SK-N-SH (cell line): ENCODE measurements around the gene MMAB. TPM values are rescaled to one million over a fixed set of nuclear protein-coding genes. Genes with fewer than 3 reads are reported as not detected.

Source experiments
- CTCF ChIA-PET: fragments of 300-600, 350-600 bp; formaldehyde crosslinking; extraction: SDS; loops from one replicate; lab custom pipeline; 2021; lab: Yijun Ruan, JAX
- POLR2A ChIA-PET: fragments of 350-600 bp; sonication (Branson Sonifier 250); formaldehyde crosslinking; extraction: SDS; loops from one replicate; lab custom pipeline; 2020; ENCODE audit warnings: antibody characterized with exemption, inconsistent platforms; lab: Yijun Ruan, JAX
- DNase-seq: peaks from one replicate; pipeline ENCODE4 v3.0.0; 2012
- H2AFZ ChIP-seq: fragments of 200-600 bp; sonication (generic); 2 replicates; pipeline ENCODE4 v1.8.1; 2016; ENCODE audit warnings: antibody characterized with exemption, mild to moderate bottlenecking, low read depth
- H3F3A ChIP-seq: fragments of 200-600 bp; sonication (generic); replicated peaks from 2 replicates; pipeline ENCODE3; 2016; ENCODE audit warnings: antibody characterized with exemption, mild to moderate bottlenecking; ENCODE audit not compliant: insufficient read depth
- H3K27ac ChIP-seq, 2 experiments: fragments of 200-500 bp in 1 of 2; fragments of 200-600 bp in 1 of 2; sonication (Bioruptor generic) in 1 of 2; sonication (generic), shearing (Covaris generic) in 1 of 2; 2 replicates each; pipeline versions ENCODE4 v1.5.1 to v1.6.1; 2014 to 2016; ENCODE audit warnings: low read depth in 2 of 2, inconsistent platforms in 1 of 2, low read length in 1 of 2, mild to moderate bottlenecking in 1 of 2, mixed read lengths in 1 of 2
- H3K27me3 ChIP-seq: fragments of 200-600 bp; sonication (generic), shearing (Covaris generic); 2 replicates; pipeline ENCODE4 v1.6.1; 2016; ENCODE audit warnings: mixed run types; ENCODE audit not compliant: insufficient read depth
- H3K36me3 ChIP-seq, 2 experiments: fragments of 200-500 bp in 1 of 2; fragments of 200-600 bp in 1 of 2; sonication (Bioruptor generic) in 1 of 2; sonication (generic) in 1 of 2; replicated peaks in 1 of 2; 2 replicates each; pipeline versions ENCODE3 to v1.5.1; 2014 to 2016; ENCODE audit warnings: low read length in 1 of 2, mild to moderate bottlenecking in 1 of 2; ENCODE audit not compliant: insufficient read depth in 2 of 2, control insufficient read depth in 1 of 2
- H3K4me1 ChIP-seq, 2 experiments: fragments of 200-500 bp in 1 of 2; fragments of 200-600 bp in 1 of 2; sonication (Bioruptor generic) in 1 of 2; sonication (generic), shearing (Covaris generic) in 1 of 2; 2 replicates each; pipeline versions ENCODE4 v1.5.1 to v1.6.1; 2014 to 2016; ENCODE audit warnings: low read depth in 1 of 2, low read length in 1 of 2, mixed run types in 1 of 2; ENCODE audit not compliant: insufficient read depth in 2 of 2, control insufficient read depth in 1 of 2
- H3K4me2 ChIP-seq: fragments of 200-600 bp; sonication (generic), shearing (Covaris generic); 2 replicates; pipeline ENCODE4 v1.6.1; 2017; ENCODE audit warnings: mixed run types
- H3K4me3 ChIP-seq, 2 experiments: fragments of 200-500 bp in 1 of 2; fragments of 200-600 bp in 1 of 2; sonication (Bioruptor generic) in 1 of 2; sonication (generic), shearing (Covaris generic) in 1 of 2; 2 replicates each; pipeline versions ENCODE4 v1.5.1 to v1.8.1; 2014 to 2016; ENCODE audit warnings: low read depth in 2 of 2, inconsistent platforms in 1 of 2, low read length in 1 of 2, mild to moderate bottlenecking in 1 of 2, mixed read lengths in 1 of 2, moderate library complexity in 1 of 2
- H3K79me2 ChIP-seq: fragments of 200-600 bp; sonication (generic); 2 replicates; pipeline ENCODE4 v1.8.1; 2017; ENCODE audit warnings: mild to moderate bottlenecking; ENCODE audit not compliant: insufficient read depth
- H3K9ac ChIP-seq: fragments of 200-600 bp; sonication (generic); 2 replicates; pipeline ENCODE4 v1.6.1; 2017; ENCODE audit warnings: mixed run types
- H3K9me2 ChIP-seq: fragments of 200-600 bp; sonication (generic); 2 replicates; pipeline ENCODE4 v1.6.1; 2017; ENCODE audit warnings: mixed run types
- H3K9me3 ChIP-seq: fragments of 200-600 bp; sonication (generic); 2 replicates; pipeline ENCODE4 v1.6.1; 2017; ENCODE audit warnings: mixed run types, mild to moderate bottlenecking, moderate library complexity
- H4K20me1 ChIP-seq: fragments of 200-600 bp; sonication (generic); 2 replicates; pipeline ENCODE4 v1.6.1; 2017; ENCODE audit warnings: mild to moderate bottlenecking, mixed run types; ENCODE audit not compliant: insufficient read depth
- CTCF ChIP-seq: fragments of 200-600 bp; sonication (generic); IDR thresholded peaks from 2 replicates; pipeline ENCODE4 v1.6.1; 2017; ENCODE audit warnings: antibody characterized with exemption, mild to moderate bottlenecking, moderate library complexity
- EP300 ChIP-seq, 2 experiments: IDR thresholded peaks; 2 replicates each; pipeline versions ENCODE4 v1.4.0 to v1.6.1; 2012; ENCODE audit warnings: borderline replicate concordance in 1 of 2, low read depth in 1 of 2, low read length in 1 of 2
- EZH2phosphoT487 ChIP-seq: fragments of 200-600 bp; sonication (generic); IDR thresholded peaks from 2 replicates; pipeline ENCODE4 v1.6.1; 2017; ENCODE audit warnings: low read depth, mixed run types, mild to moderate bottlenecking, antibody characterized with exemption, moderate library complexity, borderline replicate concordance
- FOXJ3 ChIP-seq: sonication (generic); formaldehyde crosslinking; IDR thresholded peaks from 2 replicates; pipeline ENCODE4 v1.5.1; 2020; ENCODE audit warnings: mild to moderate bottlenecking, missing genetic modification reagents
- GABPA ChIP-seq: IDR thresholded peaks from 2 replicates; pipeline ENCODE4 v1.4.0; 2012; ENCODE audit warnings: low read depth, mild to moderate bottlenecking
- IRF3 ChIP-seq: fragments of 150-350 bp; IDR thresholded peaks from 2 replicates; pipeline ENCODE4 v1.6.1; 2016; ENCODE audit warnings: mild to moderate bottlenecking, low read depth, low read length
- JUND ChIP-seq: IDR thresholded peaks from 2 replicates; pipeline ENCODE4 v1.4.0; 2012
- MAX ChIP-seq: IDR thresholded peaks from 2 replicates; pipeline ENCODE4 v1.4.0; 2012; ENCODE audit warnings: low read depth
- MXI1 ChIP-seq: IDR thresholded peaks from 2 replicates; pipeline ENCODE4 v1.6.1; 2012; ENCODE audit warnings: mild to moderate bottlenecking, low read depth, low read length, improper control_type of control experiment
- NRF1 ChIP-seq: IDR thresholded peaks from 2 replicates; pipeline ENCODE4 v1.6.1; 2012; ENCODE audit warnings: low read depth, mild to moderate bottlenecking, low read length
- PBX3 ChIP-seq: IDR thresholded peaks from 2 replicates; pipeline ENCODE4; 2012
- POLR2AphosphoS5 ChIP-seq: IDR thresholded peaks from 2 replicates; pipeline ENCODE4 v1.6.1; 2012; ENCODE audit warnings: low read depth, low read length
- RCOR1 ChIP-seq: fragments of 150-350 bp; IDR thresholded peaks from 2 replicates; pipeline ENCODE4 v1.6.1; 2017; ENCODE audit warnings: antibody characterized with exemption, low read length
- RFX5 ChIP-seq: IDR thresholded peaks from 2 replicates; pipeline ENCODE4 v1.6.1; 2012; ENCODE audit warnings: mild to moderate bottlenecking, improper control_type of control experiment, low read length
- TCF12 ChIP-seq: IDR thresholded peaks from 2 replicates; pipeline ENCODE4 v1.4.0; 2012
- USF1 ChIP-seq: IDR thresholded peaks from 2 replicates; pipeline ENCODE4 v1.4.0; 2012; ENCODE audit warnings: low read depth, borderline replicate concordance
- USF2 ChIP-seq: fragments of 150-350 bp; IDR thresholded peaks from 2 replicates; pipeline ENCODE4 v1.6.1; 2017; ENCODE audit warnings: antibody characterized with exemption, low read length, low read depth, borderline replicate concordance
- ZBTB33 ChIP-seq: IDR thresholded peaks from 2 replicates; pipeline ENCODE4 v1.4.0; 2012; ENCODE audit warnings: low read depth, borderline replicate concordance
- WGBS: methylation state at CpG from one replicate; pipeline ENCODE4 v1.1.6; 2017; ENCODE audit warnings: low lambda C conversion rate; 5-methylcytosine and 5-hydroxymethylcytosine counted together
- polyA plus RNA-seq, 3 experiments: library from polyadenylated mRNA; depleted of rRNA; stranded (reverse); fragments of >200 nt; gene quantifications; 2 replicates each; pipeline ENCODE4 v1.2.3, GENCODE V29; 2012

Gene MMAB
- polyA plus RNA-seq, 1 of the 3 experiments (the other 2 are of a cell fraction): 15.9 TPM

GRCh38 chr12:109533487-109533740 is 39.9 kb downstream of the MMAB start:
- Histone ChIP-seq H3K4me2 (no peak overlapping the region), H3K79me2 (no peaks in the 10 kb centered on the region), H3K4me3 (no peak overlapping the region), H3K27me3 (no peaks in the 10 kb centered on the region), H3K9me2 (no peaks in the 10 kb centered on the region), H3K9me3 (no peaks in the 10 kb centered on the region), H3K36me3 (peaks cover 3 to 39% of the 10 kb centered on the region in 2 experiments), H4K20me1 (no peaks in the 10 kb centered on the region), H3F3A (no peaks in the 10 kb centered on the region), H2AFZ (no peak overlapping the region), H3K9ac (no peak overlapping the region), H3K4me1 (peaks cover 0 to 74% of the 10 kb centered on the region in 2 experiments; a peak in 2 of 4 replicates), H3K27ac (peak overlapping the region in 1 of 2 experiments; percentile 97; a peak in 1 of 4 replicates)
- DNase-seq: no peak
- ChIA-PET POLR2A (no interaction called here), CTCF (interaction anchor here (2.7 kb wide), 1 partner anchor 8 kb away, joined by 7 read pairs; no protein-coding TSS in a partner anchor)
- TF ChIP-seq MXI1: no peak
- no peak for TF ChIP-seq JUND
- TF ChIP-seq GABPA: no peak
- no peak for TF ChIP-seq EP300 (IDR thresholded peaks at IDR 0.05; ENCODE audit: borderline replicate concordance in 1 of 2, low read depth in 1 of 2, low read length in 1 of 2)
- TF ChIP-seq RCOR1: no peak
- no peak for TF ChIP-seq USF1
- no peak for TF ChIP-seq PBX3
- TF ChIP-seq NRF1: no peak
- no peak for TF ChIP-seq POLR2AphosphoS5
- no peak for TF ChIP-seq ZBTB33
- no peak for TF ChIP-seq TCF12
- TF ChIP-seq USF2: no peak
- TF ChIP-seq RFX5: no peak
- no peak for TF ChIP-seq CTCF
- no peak for TF ChIP-seq EZH2phosphoT487
- TF ChIP-seq MAX: no peak
- TF ChIP-seq FOXJ3 (CRISPR knock-in tag): no peak
- TF ChIP-seq IRF3: no peak
- 96% methylated on average over 8 of the region's 8 CpGs for WGBS
